Heart right ventricle (tissue), 16 donors: ENCODE data around the gene IL23R. TPM values are rescaled to one million over a fixed set of nuclear protein-coding genes. Genes with fewer than 3 reads are reported as not detected.

Experiments
- ATAC-seq, 8 donors: fragments of 200-7000 bp; cut with Tn5 transposase; one replicate each; pipeline ENCODE4 v1.9.1; 2020; ENCODE audit warnings: mild to moderate bottlenecking in 8 of 8, moderate library complexity in 8 of 8, moderate number of reproducible peaks in 1 of 8
- DNase-seq, 2 donors: peaks; one replicate each; pipeline ENCODE4 v3.0.0-alpha.2; 2020
- H3K27ac ChIP-seq, 10 donors: fragments of 200-600 bp; sonication (generic) in 2 of 10; one replicate each; pipeline versions ENCODE4 v1.5.0 to v1.8.0; 2020 to 2022; ENCODE audit warnings: mild to moderate bottlenecking in 3 of 10
- H3K27me3 ChIP-seq, 7 donors: fragments of 200-600 bp; one replicate each; pipeline ENCODE4 v1.8.0; 2021 to 2022; ENCODE audit warnings: mild to moderate bottlenecking in 2 of 7
- H3K36me3 ChIP-seq, 9 donors: fragments of 200-600 bp; sonication (generic) in 1 of 9; one replicate each; pipeline versions ENCODE4 v1.5.0 to v1.8.0; 2020 to 2022; ENCODE audit warnings: mild to moderate bottlenecking in 2 of 9
- H3K4me1 ChIP-seq, 9 donors: fragments of 200-600 bp; sonication (generic) in 1 of 9; one replicate each; pipeline versions ENCODE4 v1.5.0 to v1.8.0; 2020 to 2022; ENCODE audit warnings: mild to moderate bottlenecking in 4 of 9
- H3K4me3 ChIP-seq, 10 donors: fragments of 200-600 bp; sonication (generic) in 2 of 10; one replicate each; pipeline versions ENCODE4 v1.5.0 to v1.8.0; 2020 to 2022; ENCODE audit warnings: mild to moderate bottlenecking in 7 of 10, moderate library complexity in 2 of 10
- H3K9me3 ChIP-seq, 11 donors: fragments of 200-600 bp in 10 of 11; sonication (generic) in 2 of 11; one replicate each; pipeline versions ENCODE4 v1.5.0 to v1.8.0; 2013 to 2022; ENCODE audit warnings: mild to moderate bottlenecking in 2 of 11, control low read depth in 1 of 11, moderate library complexity in 1 of 11
- CTCF ChIP-seq, 9 donors: fragments of 200-600 bp; sonication (generic) in 2 of 9; IDR thresholded peaks; one replicate each; pipeline versions ENCODE4 v1.5.0 to v1.8.0; 2021 to 2022; ENCODE audit warnings: antibody characterized with exemption in 9 of 9, mild to moderate bottlenecking in 5 of 9, moderate library complexity in 1 of 9
- WGBS, 2 donors: extraction: QIAGEN DNeasy Blood & Tissue Kit; methylation state at CpG; one replicate each; pipeline ENCODE4 v1.1.7; 2013; ENCODE audit warnings: inconsistent platforms in 1 of 2; 5-methylcytosine and 5-hydroxymethylcytosine counted together
- intact Hi-C, 10 donors: fragments of 100-400 bp; cut with DNase I; formaldehyde crosslinking; loops; one replicate each; pipeline versions ENCODE4 v1.11.1 to v1.14.2; 2022
- polyA plus RNA-seq, 2 donors: library from polyadenylated mRNA; stranded (reverse); fragments of 200-250 nt; gene quantifications; one replicate each; pipeline ENCODE4 v1.2.3, GENCODE V29; 2013
- total RNA-seq, 10 donors: library from RNA; stranded (reverse); fragmentation: NEBNext Ultra II Directional in 3 of 10; extraction: Animal tissue kit (Norgen Biotek cat#: 25700) in 3 of 10; gene quantifications; one replicate each; pipeline versions ENCODE4 v1.2.1 to v1.2.4, GENCODE V29; 2021 to 2023
- donor health status: Arrhythmogenic right ventricular cardiomyopathy.
- donor health status: ischemic (EF 13 %, LVEDD 7.1; RV severe dilation, severe dysfunction).
- donor health status: healthy with polysubstance abuse.
- donor health status: DM: no; HTN: yes; CAD: no.
- donor health status: DM: no; HTN: no; CAD: no.
- donor health status: ischemic (EF 25% LVEDD 6.9; RV normal size, moderate dysfunction).
- donor health status: ischemic (EF 25% LVEDD 5.7; RV mildly dilated, moderate dysfunction).
- donor health status: healthy.
- donor health status: DM: yes; HTN: yes; CAD: no.
- donor health status: Ischemic cardiomyopathy.
- donor health status: ischemic (EF 35%, LVEDD 5.7; RV mildly dilated, moderate dysfunction).
- donor health status: nonischemic (EF 11% LVEDD 7.7; RV severe dilation, severe dysfunction).
- donor health status: DM: yes; HTN: yes; CAD: no.
- donor health status: PGD.
- donor health status: ischemic (EF 29% LVEDD 5.4; RV normal size, mild dysfunction).
- donor health status: nonischemic (EF 23%, LVEDD 6.1; RV moderate dilation, normal function).

IL23R gene
- total and polyA plus RNA-seq, 12 donors = not detected

- no peaks in the 10 kb centered on the region for H3K27me3 ChIP-seq
- ATAC-seq = no peak
Measured at GRCh38 chr1:67173988-67174387, 7.7 kb downstream of the IL23R start.

GRCh38 chr1:67174716-67175284 lies 8.5 kb downstream of the IL23R start:
- WGBS, 2 donors = 74 to 88% methylated on average over 2 of the region's 2 CpGs
- H3K9me3 ChIP-seq = no peaks in the 10 kb centered on the region
- no peak for ATAC-seq
- DNase-seq = no peak
- H3K27ac ChIP-seq = no peak overlapping the region
- intact Hi-C loops = no loop called here
- no peaks in the 10 kb centered on the region for H3K4me1 ChIP-seq
- no peak for TF ChIP-seq CTCF (IDR thresholded peaks at IDR 0.05)
- H3K27me3 ChIP-seq = no peaks in the 10 kb centered on the region
- no peak overlapping the region for H3K4me3 ChIP-seq
- H3K36me3 ChIP-seq = no peaks in the 10 kb centered on the region

More at GRCh38 chr1:67173988-67174387, 7.7 kb downstream of the IL23R start:
- Histone ChIP-seq H3K4me1 (no peaks in the 10 kb centered on the region), H3K27ac (no peak overlapping the region), H3K4me3 (no peak overlapping the region), H3K9me3 (no peaks in the 10 kb centered on the region), H3K36me3 (no peaks in the 10 kb centered on the region)
- TF ChIP-seq CTCF (IDR thresholded peaks at IDR 0.05) = no peak
- intact Hi-C loops = no loop called here
- no peak for DNase-seq

GRCh38 chr1:67175530-67176087 lies 9.4 kb downstream of the IL23R start:
- H3K4me1 ChIP-seq = no peaks in the 10 kb centered on the region
- H3K27me3 ChIP-seq = no peaks in the 10 kb centered on the region
- no peak for TF ChIP-seq CTCF (IDR thresholded peaks at IDR 0.05)
- ATAC-seq = no peak
- WGBS, 2 donors = 81 to 82% methylated on average over 3 of the region's 3 CpGs
- no peaks in the 10 kb centered on the region for H3K36me3 ChIP-seq
- intact Hi-C loops = no loop called here
- H3K4me3 ChIP-seq = no peak overlapping the region
- no peak for DNase-seq
- no peak overlapping the region for H3K27ac ChIP-seq
- H3K9me3 ChIP-seq = no peaks in the 10 kb centered on the region

- Histone ChIP-seq H3K36me3 (no peaks in the 10 kb centered on the region), H3K4me3 (no peak overlapping the region), H3K27me3 (peaks cover 0 to 14% (median 0%) of the 10 kb centered on the region in 7 donors), H3K9me3 (no peaks in the 10 kb centered on the region), H3K4me1 (no peaks in the 10 kb centered on the region), H3K27ac (no peak overlapping the region)
- 94 to 96% methylated on average over 1 of the region's 1 CpG for WGBS, 2 donors
- ATAC-seq (no peak), DNase-seq (no peak)
- no peak for TF ChIP-seq CTCF (IDR thresholded peaks at IDR 0.05)
- intact Hi-C loops = no loop called here
Measured at GRCh38 chr1:67184838-67185421, 18.7 kb downstream of the IL23R start.
